ENCODE data around the gene POU6F2. TPM values are rescaled to one million over a fixed set of nuclear protein-coding genes. Genes with fewer than 3 reads are reported as not detected.
"Not testable (repeated sequence)": the region's sequence is repeated elsewhere in the genome, so short reads cannot be mapped to it uniquely, and the experiment has no call there.

POU6F2 gene
- total RNA-seq, 1 donor from 2014 or later = 0.78 TPM

DNA sequence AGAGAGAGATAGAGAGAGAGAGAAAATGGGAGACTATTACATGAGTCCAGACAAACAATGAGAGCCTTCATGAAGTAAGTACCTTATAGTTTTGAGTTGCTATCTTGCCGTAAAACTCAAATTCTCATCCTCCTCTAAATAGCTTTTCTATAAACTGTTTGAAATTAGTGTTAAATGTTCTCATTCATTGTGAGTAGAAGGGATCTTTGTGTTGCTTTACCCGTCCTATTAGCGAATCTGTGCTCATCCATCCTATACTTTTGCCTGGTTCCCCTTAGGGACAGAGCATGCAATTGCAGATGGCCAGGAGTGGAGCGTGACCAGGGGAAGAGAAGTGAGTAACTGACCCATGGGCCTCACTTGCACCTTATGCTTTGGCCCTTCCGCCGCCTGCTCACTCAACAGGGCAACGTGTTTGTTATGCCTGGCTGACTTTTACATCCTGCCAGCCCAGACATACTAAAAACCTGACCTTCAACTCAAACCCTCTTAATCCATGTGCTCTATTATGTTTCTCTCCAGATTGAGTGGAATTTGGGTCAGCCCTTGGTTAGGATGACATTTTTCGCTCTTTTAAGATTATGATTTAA is 344.3 kb downstream of the POU6F2 start:
- Histone ChIP-seq H3K27me3 (peaks cover 8% of the 10 kb centered on the region), H3K4me1 (no peaks in the 10 kb centered on the region), H3K36me3 (no peaks in the 10 kb centered on the region), H3K27ac (no peak overlapping the region), H3K4me3 (no peak overlapping the region), H3K9me3 (no peaks in the 10 kb centered on the region)
- TF ChIP-seq, protein P1, sequence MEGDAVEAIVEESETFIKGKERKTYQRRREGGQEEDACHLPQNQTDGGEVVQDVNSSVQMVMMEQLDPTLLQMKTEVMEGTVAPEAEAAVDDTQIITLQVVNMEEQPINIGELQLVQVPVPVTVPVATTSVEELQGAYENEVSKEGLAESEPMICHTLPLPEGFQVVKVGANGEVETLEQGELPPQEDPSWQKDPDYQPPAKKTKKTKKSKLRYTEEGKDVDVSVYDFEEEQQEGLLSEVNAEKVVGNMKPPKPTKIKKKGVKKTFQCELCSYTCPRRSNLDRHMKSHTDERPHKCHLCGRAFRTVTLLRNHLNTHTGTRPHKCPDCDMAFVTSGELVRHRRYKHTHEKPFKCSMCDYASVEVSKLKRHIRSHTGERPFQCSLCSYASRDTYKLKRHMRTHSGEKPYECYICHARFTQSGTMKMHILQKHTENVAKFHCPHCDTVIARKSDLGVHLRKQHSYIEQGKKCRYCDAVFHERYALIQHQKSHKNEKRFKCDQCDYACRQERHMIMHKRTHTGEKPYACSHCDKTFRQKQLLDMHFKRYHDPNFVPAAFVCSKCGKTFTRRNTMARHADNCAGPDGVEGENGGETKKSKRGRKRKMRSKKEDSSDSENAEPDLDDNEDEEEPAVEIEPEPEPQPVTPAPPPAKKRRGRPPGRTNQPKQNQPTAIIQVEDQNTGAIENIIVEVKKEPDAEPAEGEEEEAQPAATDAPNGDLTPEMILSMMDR (IDR thresholded peaks at IDR 0.05) = no peak
- intact Hi-C loops (cut with DNase I) = no loop called here
- DNase-seq (no peak), ATAC-seq (no peak)

DNA sequence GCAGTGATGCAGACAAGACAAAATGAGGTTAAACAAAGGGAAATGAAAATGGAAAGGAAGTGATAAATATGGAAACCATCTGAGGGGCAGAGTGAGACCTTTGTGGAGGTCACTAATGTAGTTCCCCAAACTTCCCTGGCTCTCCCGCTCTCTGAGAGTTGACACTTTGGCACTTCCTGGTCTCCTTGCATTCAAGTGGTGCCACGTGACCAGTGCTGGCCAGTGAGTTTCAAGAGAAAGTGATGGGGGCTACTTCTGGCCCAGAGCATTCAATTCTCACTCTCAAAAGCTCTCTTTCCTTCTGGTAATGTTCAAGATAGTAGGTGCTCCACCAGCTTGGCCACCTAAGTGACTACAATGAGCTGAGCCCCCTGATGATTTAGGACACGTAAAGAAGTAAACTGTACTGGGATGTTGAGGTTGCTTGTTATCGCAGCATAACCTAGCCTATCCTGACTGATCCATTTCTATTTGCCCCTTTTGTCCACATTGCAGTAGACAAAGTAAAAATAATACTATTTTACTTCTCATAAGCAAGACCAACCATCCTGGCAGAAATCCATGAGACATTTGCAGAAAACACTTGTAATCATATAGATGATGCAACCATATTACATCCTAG is 346.5 kb downstream of the POU6F2 start:
- Histone ChIP-seq H3K36me3 (no peaks in the 10 kb centered on the region), H3K27ac (no peak overlapping the region), H3K9me3 (no peaks in the 10 kb centered on the region), H3K27me3 (no peaks in the 10 kb centered on the region), H3K4me3 (no peak overlapping the region), H3K4me1 (no peaks in the 10 kb centered on the region)
- intact Hi-C loops (cut with DNase I) = no loop called here
- ATAC-seq (no peak), DNase-seq (no peak)
- TF ChIP-seq, protein P1 (IDR thresholded peaks at IDR 0.05) = no peak

DNA sequence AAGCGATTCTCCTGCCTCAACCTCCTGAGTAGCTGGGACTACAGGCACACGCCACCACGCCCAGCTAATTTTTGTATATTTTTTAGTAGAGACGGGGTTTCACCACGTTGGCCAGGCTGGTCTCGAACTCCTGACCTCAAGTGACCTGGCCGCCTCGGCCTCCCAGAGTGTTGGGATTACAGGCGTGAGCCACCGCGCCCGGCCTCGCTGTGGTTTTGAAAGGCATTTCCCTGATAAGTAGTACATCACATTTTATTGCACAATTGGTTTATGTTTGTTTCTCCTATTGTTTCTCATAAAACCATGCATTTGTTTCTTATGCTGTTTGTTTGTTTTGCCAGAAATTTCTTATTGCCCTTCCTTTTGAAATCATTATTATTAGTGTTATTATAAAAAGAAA is 353.9 kb downstream of the POU6F2 start:
- intact Hi-C loops (cut with DNase I); DNase-seq; H3K9me3 ChIP-seq: not testable (repeated sequence)

DNA sequence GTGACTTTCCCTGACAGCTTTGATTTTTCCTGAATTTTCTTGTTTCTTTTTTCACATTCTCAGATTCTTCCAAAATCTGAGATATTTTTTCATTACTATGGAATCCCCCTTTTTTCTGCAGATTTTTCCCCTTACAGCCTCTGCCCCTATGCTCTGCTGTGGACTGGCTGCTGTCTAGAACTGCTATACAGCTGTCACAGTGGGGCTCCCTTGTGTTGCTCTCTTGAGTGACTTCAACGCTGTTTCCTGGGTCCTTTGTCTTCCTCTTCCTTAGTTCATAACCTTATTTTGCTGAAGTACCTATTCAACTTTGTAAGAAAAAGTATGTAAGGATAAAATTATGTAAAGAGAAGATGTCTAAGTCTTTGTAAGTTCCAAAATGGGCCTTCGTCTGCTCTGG is 354.4 kb downstream of the POU6F2 start:
- ATAC-seq = no peak

More for the DNA sequence above, 353.9 kb downstream of the POU6F2 start:
- H3K4me1 ChIP-seq, H3K36me3 ChIP-seq, H3K27me3 ChIP-seq, H3K4me3 ChIP-seq, H3K27ac ChIP-seq, ATAC-seq: not testable (repeated sequence)

DNA sequence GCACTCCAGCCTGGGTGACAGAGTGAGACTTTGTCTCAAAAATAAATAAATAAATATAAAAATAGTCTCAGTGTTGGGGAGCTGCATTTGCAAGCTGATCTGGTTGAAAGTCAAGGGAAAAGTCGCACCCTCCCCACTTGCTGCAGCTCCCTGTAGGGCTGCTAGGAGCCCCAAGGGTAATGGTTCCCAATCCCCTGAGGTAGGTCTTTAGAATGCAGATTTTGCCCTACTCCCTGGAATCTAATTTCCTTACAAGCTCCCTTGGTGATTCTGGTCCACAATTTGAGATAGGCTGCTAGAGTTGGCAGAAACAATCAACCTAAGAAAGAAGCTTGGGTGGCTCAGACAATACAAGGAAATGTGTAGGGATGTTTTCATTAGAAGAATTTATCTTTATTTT is 356.0 kb downstream of the POU6F2 start:
- ATAC-seq (no peak), DNase-seq (no peak)
- TF ChIP-seq, protein P1 (IDR thresholded peaks at IDR 0.05) = no peak
- no peak overlapping the region for H3K27ac ChIP-seq
- intact Hi-C loops (cut with DNase I) = no loop called here
- no peaks in the 10 kb centered on the region for H3K4me1 ChIP-seq
- H3K9me3 ChIP-seq = no peaks in the 10 kb centered on the region
- H3K4me3 ChIP-seq = no peak overlapping the region
- H3K36me3 ChIP-seq = no peaks in the 10 kb centered on the region
- no peaks in the 10 kb centered on the region for H3K27me3 ChIP-seq

More for the DNA sequence above, 354.4 kb downstream of the POU6F2 start:
- Histone ChIP-seq H3K27me3 (no peaks in the 10 kb centered on the region), H3K4me3 (no peak overlapping the region), H3K9me3 (no peaks in the 10 kb centered on the region), H3K36me3 (no peaks in the 10 kb centered on the region), H3K27ac (no peak overlapping the region), H3K4me1 (no peaks in the 10 kb centered on the region)
- TF ChIP-seq, protein P1 (IDR thresholded peaks at IDR 0.05) = no peak
- DNase-seq = no peak
- intact Hi-C loops (cut with DNase I) = no loop called here

DNA sequence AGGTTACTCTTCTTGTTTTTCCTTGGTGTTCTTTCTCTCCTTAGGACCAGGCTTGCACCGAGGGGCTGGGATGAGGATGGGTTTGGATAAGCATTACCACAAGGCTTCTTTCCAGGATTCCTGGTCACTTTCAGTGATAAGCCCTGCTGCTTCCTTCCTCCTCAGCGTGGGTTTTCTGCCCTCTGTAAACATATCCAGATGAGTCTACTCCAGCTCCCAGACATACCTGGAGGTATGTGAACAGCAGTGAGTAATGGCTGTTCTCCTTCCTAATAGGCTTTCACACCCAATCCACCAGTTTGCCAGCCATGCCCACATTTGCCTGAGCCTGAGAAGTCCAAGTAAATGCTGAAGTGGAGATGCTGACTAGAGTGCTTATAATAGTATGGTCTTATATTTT is 358.7 kb downstream of the POU6F2 start:
- no peaks in the 10 kb centered on the region for H3K27me3 ChIP-seq
- no peaks in the 10 kb centered on the region for H3K9me3 ChIP-seq
- ATAC-seq = no peak
- no peak overlapping the region for H3K27ac ChIP-seq
- intact Hi-C loops (cut with DNase I) = no loop called here
- no peak overlapping the region for H3K4me3 ChIP-seq
- TF ChIP-seq, protein P1 (IDR thresholded peaks at IDR 0.05) = no peak
- H3K4me1 ChIP-seq = no peaks in the 10 kb centered on the region
- DNase-seq = no peak
- no peaks in the 10 kb centered on the region for H3K36me3 ChIP-seq

Data from upper lobe of right lung (tissue), 1 donor.